HG02571 (cell line): ENCODE results near the gene EXOSC10.
"Not testable (repeated sequence)": the region's sequence is repeated elsewhere in the genome, so short reads cannot be mapped to it uniquely, and the experiment has no call there.

ENCODE experiments used
- ATAC-seq: cut with Tn5 transposase; IDR thresholded peaks from one replicate; pipeline ENCODE4 v1.9.1; 2021; ENCODE audit warnings: mild to moderate bottlenecking, moderate library complexity; ENCODE audit not compliant: unreplicated experiment

Gene EXOSC10

GRCh38 chr1:11019971-11020370, 79.7 kb downstream of the EXOSC10 start:
- no peak for ATAC-seq

- ATAC-seq, result not testable (repeated sequence)
Measured at GRCh38 chr1:11019358-11019757, 80.3 kb downstream of the EXOSC10 start.
